Dermis microvascular lymphatic vessel endothelial cell (primary cell): ENCODE measurements around the gene ZFAND2A. TPM values are rescaled to one million over a fixed set of nuclear protein-coding genes. Genes with fewer than 3 reads are reported as not detected.
"Not testable (repeated sequence)": the region's sequence is repeated elsewhere in the genome, so short reads cannot be mapped to it uniquely, and the experiment has no call there.

Experiments used
- DNase-seq, 2 donors: peaks; one replicate each; pipeline versions ENCODE4 v3.0.0 to v3.0.0-alpha.2; 2010; ENCODE audit warnings: low read depth in 2 of 2
- total RNA-seq: library from RNA; depleted of rRNA; stranded (reverse); fragments of >200 nt; gene quantifications from 2 replicates; pipeline ENCODE4 v1.2.1, GENCODE V29; 2014

ZFAND2A gene
- total RNA-seq, 1 donor from 2014 or later, result 10.0 TPM

DNA sequence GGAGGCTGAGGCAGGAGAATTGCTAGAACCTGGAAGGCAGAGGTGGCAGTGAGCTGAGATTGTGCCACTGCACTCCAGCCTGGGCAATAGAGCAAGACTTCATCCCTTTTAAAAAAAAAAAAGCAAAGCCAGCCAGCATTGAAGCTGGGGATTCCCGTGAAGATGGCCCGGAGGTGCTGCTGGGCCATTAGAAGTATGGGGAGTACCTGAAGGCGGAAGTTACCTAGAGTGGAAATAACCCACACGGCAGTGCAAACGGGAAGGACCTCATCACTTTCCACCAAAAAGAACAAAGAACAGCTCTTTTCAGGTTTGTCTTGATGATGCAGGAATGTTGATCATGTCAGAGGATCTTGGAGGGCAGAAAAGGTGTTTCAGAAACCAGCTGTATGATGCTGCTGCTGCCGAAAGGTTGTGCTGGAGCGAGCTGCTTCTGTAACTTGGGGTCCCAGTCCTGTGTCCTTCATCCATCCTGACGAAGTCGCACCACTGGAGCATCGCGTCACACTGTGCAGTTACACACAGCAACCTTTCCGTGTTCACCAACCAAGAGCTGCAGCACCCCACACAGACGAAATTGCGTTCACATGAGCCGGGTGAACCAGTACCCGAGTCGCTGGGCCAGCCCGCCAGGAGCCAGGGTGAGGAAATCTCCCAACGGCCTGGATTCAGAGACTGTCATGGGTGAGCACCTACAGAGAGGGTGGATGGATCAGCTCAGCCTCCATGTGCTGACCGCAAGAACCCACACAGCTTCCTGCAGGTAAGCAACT, 8.2 kb downstream of the ZFAND2A start:
- DNase-seq, result no peak

DNA sequence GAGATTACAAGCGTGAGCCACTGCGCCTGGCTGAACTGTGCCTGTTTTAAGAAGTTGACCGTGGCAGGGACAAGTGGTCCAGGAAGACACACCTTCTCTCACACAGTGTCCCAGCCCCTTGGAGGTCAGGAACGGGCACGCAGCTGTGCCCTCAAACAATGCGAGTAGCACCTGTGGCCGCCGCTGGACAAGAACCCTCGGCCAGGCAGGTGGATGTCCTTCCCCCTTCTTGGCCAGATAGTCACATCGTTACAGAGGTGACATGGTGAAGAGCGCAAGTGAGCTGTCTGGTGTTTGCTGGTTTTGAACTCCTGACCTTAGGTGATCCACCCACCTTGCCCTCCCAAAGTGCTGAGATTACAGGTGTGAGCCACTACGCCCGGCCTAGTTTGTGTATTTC, 8.8 kb downstream of the ZFAND2A start:
- no peak for DNase-seq

DNA sequence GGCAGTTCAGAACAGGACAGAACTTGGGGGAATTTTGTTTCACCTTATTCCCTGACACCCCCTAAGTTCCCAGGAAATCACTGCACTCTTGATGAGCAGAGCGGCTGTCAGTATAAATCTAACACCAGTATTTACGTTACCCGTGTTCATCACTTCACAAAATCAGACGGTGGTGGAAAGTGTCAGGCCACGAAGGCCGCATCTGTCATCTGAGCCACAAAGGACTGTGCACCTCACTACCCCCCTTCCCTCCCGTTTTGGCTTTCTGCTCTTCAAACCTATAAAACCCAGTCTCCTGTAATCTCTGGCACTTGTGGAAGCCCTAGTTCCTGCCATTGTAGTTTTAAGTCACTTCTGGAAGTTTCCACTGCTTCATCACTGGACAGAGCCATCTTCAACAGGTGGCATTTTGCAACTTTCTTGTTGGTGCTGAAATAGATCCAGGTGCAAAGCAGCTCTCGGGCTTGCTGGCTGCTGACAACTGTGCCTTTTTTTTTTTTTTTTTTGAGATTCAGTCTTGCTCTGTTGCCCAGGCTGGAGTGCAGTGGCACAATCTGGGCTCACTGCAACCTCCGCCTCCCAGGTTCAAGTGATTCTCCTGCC, 9.5 kb downstream of the ZFAND2A start:
- DNase-seq, result no peak

GRCh38 chr7:1149351-1149794, 10.6 kb downstream of the ZFAND2A start:
- DNase-seq, result no peak

- not testable (repeated sequence) for DNase-seq
Measured at GRCh38 chr7:1147873-1148272, 12.1 kb downstream of the ZFAND2A start.

DNA sequence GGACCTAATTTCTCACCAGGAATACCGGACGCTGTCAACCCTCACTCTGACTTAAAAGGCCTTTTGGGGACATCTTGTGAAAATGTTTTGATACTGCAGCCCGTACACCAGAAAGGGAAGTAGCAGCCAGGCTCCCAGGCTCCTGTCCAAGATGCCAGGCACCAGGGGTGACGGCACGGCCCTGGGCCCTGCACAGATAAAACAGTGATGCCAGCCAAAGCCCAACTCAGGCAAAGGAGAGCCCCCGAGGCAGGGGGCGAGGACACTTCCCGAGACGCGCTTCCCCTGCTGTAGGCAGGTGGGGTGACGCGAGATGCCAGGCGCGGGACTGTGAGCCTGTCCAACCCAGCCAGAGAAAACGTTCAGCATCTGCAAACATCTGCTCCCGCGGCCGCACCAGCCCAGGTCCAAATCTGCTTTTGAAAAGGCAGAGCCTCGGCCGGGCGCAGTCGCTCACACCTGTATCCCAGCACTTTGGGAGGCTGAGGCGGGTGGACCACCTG, 15.7 kb downstream of the ZFAND2A start:
- peak; percentile 48 to 59 for DNase-seq

- DNase-seq, result not testable (repeated sequence)
Measured at GRCh38 chr7:1143031-1143430, 17.0 kb downstream of the ZFAND2A start.

DNA sequence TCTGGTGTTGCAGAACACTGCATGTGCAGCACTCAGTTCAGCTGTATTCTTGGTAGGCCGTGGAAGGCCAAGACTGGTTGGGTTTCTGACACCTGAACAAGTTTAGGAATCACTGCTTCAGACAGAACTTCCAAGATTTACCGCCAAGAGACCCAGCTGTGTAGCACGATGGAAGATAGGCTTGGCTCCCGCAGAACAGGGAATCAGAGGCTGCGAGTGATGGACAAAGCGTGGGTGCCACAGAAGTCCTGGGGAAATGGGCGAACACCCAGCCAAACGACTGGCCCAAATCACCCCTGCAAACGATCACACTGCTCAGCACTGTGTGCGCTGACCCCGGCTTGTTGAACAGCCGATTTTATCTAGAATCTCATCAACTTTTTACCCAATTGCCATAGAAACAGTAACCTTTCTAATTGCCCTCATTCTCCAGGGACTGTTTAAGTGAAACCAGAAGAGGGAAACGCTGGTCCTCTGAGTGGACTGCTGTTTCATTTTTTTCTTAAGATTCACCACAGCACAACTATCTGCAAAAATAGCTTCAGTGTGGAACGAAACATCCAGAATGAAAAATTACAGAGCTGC, 17.9 kb downstream of the ZFAND2A start:
- DNase-seq, result no peak

DNA sequence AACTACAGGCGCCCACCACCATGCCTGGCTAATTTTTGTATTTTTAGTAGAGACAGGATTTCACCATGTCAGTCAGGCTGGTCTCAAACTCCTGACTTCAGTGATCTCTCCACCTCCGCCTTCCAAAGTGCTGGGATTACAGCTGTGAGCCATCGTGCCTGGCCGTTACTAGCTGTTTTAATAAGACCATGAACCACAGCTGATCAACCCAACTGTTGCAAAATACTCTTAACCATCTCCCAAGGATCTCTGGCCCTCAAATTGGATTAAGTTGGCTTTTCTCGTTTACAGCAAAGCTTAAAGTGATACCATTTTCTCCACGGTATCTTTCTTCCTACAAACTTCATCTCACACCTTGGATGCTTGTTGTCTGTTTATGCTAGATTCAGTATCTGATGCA, 18.3 kb downstream of the ZFAND2A start:
- DNase-seq, result no peak

- DNase-seq, result no peak
Measured at GRCh38 chr7:1140476-1141104, 19.4 kb downstream of the ZFAND2A start.

DNA sequence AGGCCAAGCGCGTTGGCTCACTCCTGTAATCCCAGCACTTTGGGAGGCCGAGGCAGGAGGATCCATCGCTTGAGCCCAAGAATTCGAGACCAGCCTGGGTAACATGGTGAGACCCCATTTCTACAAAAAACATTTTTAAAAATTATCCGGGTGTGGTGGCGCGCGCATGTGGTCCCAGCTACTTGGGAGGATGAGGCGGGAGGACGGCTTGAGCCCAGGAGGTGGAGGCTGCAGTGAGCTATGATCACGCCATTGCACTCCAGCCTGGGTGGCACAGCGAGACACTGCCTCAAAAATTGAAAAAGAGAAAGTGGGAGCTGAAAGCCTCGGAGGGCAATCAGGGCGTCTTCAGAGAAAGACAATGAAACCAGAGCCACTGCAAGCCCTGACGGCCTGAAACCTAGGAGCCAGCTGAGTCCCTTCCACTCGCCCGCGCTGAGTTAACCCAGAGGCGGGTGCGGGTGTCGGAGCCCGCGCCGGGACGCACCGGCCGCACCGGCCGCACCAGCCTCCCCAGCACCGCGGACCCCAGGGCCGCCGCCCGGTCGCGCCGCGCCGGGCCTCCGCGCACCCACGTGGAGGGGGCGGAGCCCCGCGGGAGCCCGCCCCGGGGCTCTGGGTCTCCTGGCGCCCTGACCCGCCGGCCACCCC, 22.4 kb downstream of the ZFAND2A start:
- DNase-seq, result no peak

- DNase-seq, result no peak
Measured at GRCh38 chr7:1136841-1137516, 23.0 kb downstream of the ZFAND2A start.

DNA sequence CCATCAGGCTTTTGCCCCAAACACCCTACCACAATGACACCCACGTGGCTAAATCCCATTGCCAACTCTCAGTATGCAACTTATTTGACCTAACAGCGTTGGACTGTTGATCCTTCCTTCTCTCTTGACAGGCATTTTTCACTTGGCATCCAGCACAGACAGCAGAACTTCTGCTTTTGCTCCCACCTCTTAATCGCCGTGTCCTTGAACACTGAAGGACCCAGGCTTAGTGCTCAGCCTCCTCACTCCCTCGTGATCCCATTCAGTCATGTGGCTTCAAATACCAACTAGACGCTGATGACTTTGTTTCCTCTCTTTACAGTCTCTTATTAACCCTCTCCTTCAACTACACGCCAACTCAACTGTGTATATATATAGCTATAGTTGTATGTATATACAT, 25.0 kb downstream of the ZFAND2A start:
- no peak for DNase-seq

GRCh38 chr7:1131471-1132265, 28.3 kb downstream of the ZFAND2A start:
- no peak for DNase-seq

DNA sequence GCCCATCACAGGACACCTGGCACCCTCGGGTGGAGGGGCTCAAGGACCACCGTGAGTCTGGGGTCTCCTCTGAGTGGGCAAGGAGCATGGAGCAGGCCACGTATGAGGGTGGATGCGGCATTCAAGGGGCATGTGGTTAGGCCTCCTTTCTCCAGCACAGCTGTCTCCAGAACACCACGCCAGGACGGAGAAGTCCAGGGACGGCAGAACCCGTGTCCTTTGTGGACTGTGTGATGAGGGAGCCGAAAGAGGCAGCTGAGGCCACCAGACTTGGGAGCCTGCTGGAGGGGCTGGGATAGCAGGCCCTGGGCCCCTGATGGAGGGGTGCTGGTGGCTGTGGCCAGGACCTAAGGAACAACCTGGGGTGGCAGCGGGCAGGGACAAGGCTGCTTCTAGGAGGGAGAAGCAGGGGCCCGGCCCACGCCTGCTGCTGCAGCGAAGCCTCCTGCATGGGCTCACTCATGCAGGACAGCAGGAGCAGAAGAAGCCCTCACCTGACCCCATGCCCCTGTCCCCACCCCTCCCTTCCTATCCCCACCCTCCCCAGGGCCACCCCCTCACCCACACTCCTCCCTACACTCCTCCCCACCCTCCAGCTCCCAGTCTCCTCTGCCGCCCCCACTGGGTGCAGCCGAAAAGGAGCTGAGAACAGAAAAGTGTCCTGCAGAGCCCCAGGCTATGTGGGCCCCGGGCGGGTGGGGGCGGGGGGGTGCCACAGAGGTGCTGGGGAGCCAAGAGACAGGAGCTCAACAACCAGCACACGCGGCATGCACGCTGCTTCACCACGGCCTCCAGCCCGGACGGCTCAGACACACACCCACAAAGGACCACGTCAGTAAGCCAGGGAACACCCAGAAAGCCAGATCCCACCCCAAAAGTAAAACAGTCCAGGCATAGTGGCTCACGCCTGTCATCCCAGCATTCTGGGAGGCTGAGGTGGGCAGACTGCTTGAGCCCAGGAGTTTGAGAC, 29.7 kb downstream of the ZFAND2A start:
- DNase-seq, result no peak

- no peak for DNase-seq
Measured at GRCh38 chr7:1129431-1129830, 30.6 kb downstream of the ZFAND2A start.

DNA sequence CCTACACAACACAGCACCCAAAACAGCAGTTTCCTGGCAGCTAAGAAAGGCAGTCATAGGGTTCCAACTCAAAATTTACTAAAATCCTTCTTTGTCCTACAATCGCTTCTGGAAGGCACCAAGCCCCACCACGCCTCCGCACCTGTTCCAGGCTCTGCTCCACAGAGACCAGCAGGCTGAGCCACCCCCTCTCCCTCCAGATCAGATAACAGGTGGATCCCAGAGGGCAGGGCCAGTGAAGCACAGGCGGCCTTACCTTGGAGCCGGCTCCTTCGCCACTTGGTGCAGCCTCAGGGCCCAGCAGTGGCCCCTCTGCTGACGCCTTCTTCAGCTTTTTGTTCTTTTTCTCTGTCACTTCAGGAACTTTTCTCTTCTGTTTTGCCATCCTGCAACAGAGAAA, 33.0 kb downstream of the ZFAND2A start:
- DNase-seq, result no peak

GRCh38 chr7:1125603-1125969, 34.4 kb downstream of the ZFAND2A start:
- no peak for DNase-seq
